Loucy (cell line): ENCODE measurements around the gene SYT2.

ENCODE experiments used
- H2AFZ ChIP-seq: fragments of 200-600 bp; sonication (generic); 2 replicates; pipeline ENCODE4 v1.6.0; 2016; ENCODE audit warnings: antibody characterized with exemption, mild to moderate bottlenecking, low read length, moderate library complexity
- H3F3A ChIP-seq: fragments of 200-600 bp; 2 replicates; pipeline ENCODE4 v1.6.0; 2016; ENCODE audit warnings: antibody characterized with exemption, low read depth, mild to moderate bottlenecking
- H3K27me3 ChIP-seq: fragments of 200-600 bp; sonication (generic); 2 replicates; pipeline ENCODE4 v1.6.1; 2014; ENCODE audit warnings: low read length, mild to moderate bottlenecking; ENCODE audit not compliant: insufficient read depth, poor library complexity, severe bottlenecking
- H3K36me3 ChIP-seq: fragments of 200-600 bp; sonication (generic); 2 replicates; pipeline ENCODE4 v1.6.1; 2016; ENCODE audit warnings: low read length; ENCODE audit not compliant: insufficient read depth
- H3K4me1 ChIP-seq: fragments of 200-600 bp; sonication (generic); 2 replicates; pipeline ENCODE4 v1.5.1; 2014; ENCODE audit warnings: low read length, mild to moderate bottlenecking; ENCODE audit not compliant: insufficient read depth, poor library complexity, severe bottlenecking
- H3K4me2 ChIP-seq: fragments of 200-600 bp; sonication (generic); 2 replicates; pipeline ENCODE4 v1.6.0; 2014; ENCODE audit warnings: antibody characterized with exemption, low read length, low read depth, mild to moderate bottlenecking; ENCODE audit not compliant: poor library complexity, severe bottlenecking
- H3K4me3 ChIP-seq: fragments of 200-600 bp; sonication (generic); 2 replicates; pipeline ENCODE4 v1.5.1; 2014; ENCODE audit warnings: low read length, mild to moderate bottlenecking, mixed read lengths; ENCODE audit not compliant: poor library complexity, severe bottlenecking
- H3K79me2 ChIP-seq: fragments of 200-600 bp; sonication (generic); 2 replicates; pipeline ENCODE4 v1.6.1; 2014; ENCODE audit warnings: low read length; ENCODE audit not compliant: insufficient read depth
- H3K9ac ChIP-seq: fragments of 200-600 bp; sonication (generic); 2 replicates; pipeline ENCODE4 v1.6.0; 2014; ENCODE audit warnings: mild to moderate bottlenecking, low read depth, low read length, moderate library complexity; ENCODE audit not compliant: poor library complexity, severe bottlenecking
- H3K9me2 ChIP-seq: fragments of 200-600 bp; sonication (generic); replicated peaks from 2 replicates; pipeline ENCODE4 v1.6.1; 2016; ENCODE audit warnings: low read depth, low read length, mixed read lengths
- H3K9me3 ChIP-seq: fragments of 200-600 bp; sonication (generic); 2 replicates; pipeline ENCODE4 v1.6.1; 2014; ENCODE audit warnings: mild to moderate bottlenecking, antibody characterized with exemption, low read length, low read depth; ENCODE audit not compliant: insufficient read depth
- H4K20me1 ChIP-seq: fragments of 200-600 bp; sonication (generic); 2 replicates; pipeline ENCODE4 v1.6.0; 2014; ENCODE audit warnings: antibody characterized with exemption, low read length, mild to moderate bottlenecking; ENCODE audit not compliant: insufficient read depth, poor library complexity, severe bottlenecking
- CTCF ChIP-seq: fragments of 200-600 bp; sonication (generic); conservative IDR thresholded peaks from 2 replicates; pipeline ENCODE4 v1.5.1; 2014; ENCODE audit warnings: mild to moderate bottlenecking, antibody characterized with exemption, low read length
- EZH2phosphoT487 ChIP-seq: fragments of 200-600 bp; IDR thresholded peaks from 2 replicates; pipeline ENCODE4 v1.6.1; 2018; ENCODE audit warnings: antibody characterized with exemption, mild to moderate bottlenecking, moderate library complexity, borderline replicate concordance

Gene SYT2

GRCh38 chr1:202704601-202705000 is 5.7 kb downstream of the SYT2 start:
- TF ChIP-seq CTCF = no peak
- no peak for TF ChIP-seq EZH2phosphoT487
- no peaks in the 10 kb centered on the region for H3K9me2 ChIP-seq
- no peaks in the 10 kb centered on the region for H3K79me2 ChIP-seq
- no peaks in the 10 kb centered on the region for H3K9me3 ChIP-seq
- H3K9ac ChIP-seq = no peak overlapping the region
- no peak overlapping the region for H3K4me3 ChIP-seq
- no peak overlapping the region for H3K4me2 ChIP-seq
- no peaks in the 10 kb centered on the region for H3F3A ChIP-seq
- no peaks in the 10 kb centered on the region for H3K36me3 ChIP-seq
- H3K4me1 ChIP-seq = no peaks in the 10 kb centered on the region
- H4K20me1 ChIP-seq = no peaks in the 10 kb centered on the region
- H3K27me3 ChIP-seq = no peaks in the 10 kb centered on the region
- H2AFZ ChIP-seq = no peak overlapping the region

GRCh38 chr1:202703191-202703590 is 7.1 kb downstream of the SYT2 start:
- Histone ChIP-seq H3K36me3 (no peaks in the 10 kb centered on the region), H3K9me2 (no peaks in the 10 kb centered on the region), H4K20me1 (no peaks in the 10 kb centered on the region), H3K79me2 (no peaks in the 10 kb centered on the region), H3K27me3 (no peaks in the 10 kb centered on the region), H3K4me3 (no peak overlapping the region), H3F3A (no peaks in the 10 kb centered on the region), H2AFZ (no peak overlapping the region), H3K9ac (no peak overlapping the region), H3K4me2 (no peak overlapping the region), H3K4me1 (peaks cover 6% of the 10 kb centered on the region), H3K9me3 (no peaks in the 10 kb centered on the region)
- no peak for TF ChIP-seq CTCF
- no peak for TF ChIP-seq EZH2phosphoT487

- Histone ChIP-seq H3K4me2 (no peak overlapping the region), H3F3A (no peaks in the 10 kb centered on the region), H3K9ac (no peak overlapping the region), H2AFZ (no peak overlapping the region), H3K4me3 (no peak overlapping the region), H3K9me2 (no peaks in the 10 kb centered on the region), H3K27me3 (no peaks in the 10 kb centered on the region), H4K20me1 (no peaks in the 10 kb centered on the region), H3K9me3 (no peaks in the 10 kb centered on the region), H3K4me1 (peaks cover 8% of the 10 kb centered on the region), H3K36me3 (no peaks in the 10 kb centered on the region), H3K79me2 (no peaks in the 10 kb centered on the region)
- TF ChIP-seq EZH2phosphoT487 (no peak), CTCF (no peak)
Measured at GRCh38 chr1:202702088-202702487, 8.2 kb downstream of the SYT2 start.
